HEK293 (cell line): ENCODE data around the gene STOX2.

Experiments used
- CTCF ChIA-PET: fragments of 350-600 bp; formaldehyde crosslinking; extraction: SDS; loops from one replicate; lab custom pipeline; 2021; ENCODE audit warnings: antibody characterized with exemption; lab: Yijun Ruan, JAX
- POLR2A ChIA-PET: fragments of 300-600 bp; formaldehyde crosslinking; extraction: SDS; loops from one replicate; lab custom pipeline; 2020; ENCODE audit warnings: antibody characterized with exemption, inconsistent platforms; lab: Yijun Ruan, JAX
- H3K27ac ChIP-seq: fragments of 200-500 bp; sonication (Bioruptor generic); 2 replicates; pipeline ENCODE4 v1.5.1; 2014; ENCODE audit warnings: low read depth, low read length, control low read depth, inconsistent platforms; ENCODE audit errors: extremely low read depth
- H3K36me3 ChIP-seq, 2 experiments: fragments of 200-500 bp in 1 of 2; sonication (Bioruptor generic) in 1 of 2; 1 replicate in 1 of 2; 2 replicates in 1 of 2; pipeline ENCODE4 v1.5.1; 2014 to 2017; ENCODE audit warnings: inconsistent platforms in 2 of 2, low read length in 2 of 2; ENCODE audit not compliant: control insufficient read depth in 2 of 2, insufficient read depth in 1 of 2
- H3K4me1 ChIP-seq: fragments of 200-500 bp; sonication (Bioruptor generic); 2 replicates; pipeline ENCODE4 v1.5.1; 2014; ENCODE audit warnings: mild to moderate bottlenecking, low read length, inconsistent platforms; ENCODE audit not compliant: control insufficient read depth, insufficient read depth
- H3K4me3 ChIP-seq: 2 replicates; pipeline ENCODE4 v1.5.1; 2011; ENCODE audit warnings: low read depth, mild to moderate bottlenecking, control low read depth, low read length, moderate library complexity
- H3K9me3 ChIP-seq: fragments of 200-500 bp; sonication (Bioruptor generic); 2 replicates; pipeline ENCODE4 v1.5.1; 2014; ENCODE audit warnings: low read depth, low read length, inconsistent platforms; ENCODE audit not compliant: control insufficient read depth, insufficient read depth
- BCL11A ChIP-seq: fragments of 450-650 bp; formaldehyde crosslinking; IDR thresholded peaks from 2 replicates; pipeline ENCODE4 v1.5.1; 2016; ENCODE audit warnings: low read depth, missing biosample characterization, missing genetic modification characterization
- BCL6B ChIP-seq: fragments of 450-650 bp; formaldehyde crosslinking; IDR thresholded peaks from 2 replicates; pipeline ENCODE4 v1.5.1; 2017; ENCODE audit warnings: missing biosample characterization, missing genetic modification characterization
- EGR2 ChIP-seq: fragments of 450-650 bp; formaldehyde crosslinking; IDR thresholded peaks from 2 replicates; pipeline ENCODE4 v1.5.1; 2016; ENCODE audit warnings: low read depth, missing biosample characterization, missing genetic modification characterization
- FEZF1 ChIP-seq: fragments of 450-650 bp; formaldehyde crosslinking; IDR thresholded peaks from 2 replicates; pipeline ENCODE4 v1.5.1; 2016; ENCODE audit warnings: missing biosample characterization, missing genetic modification characterization
- GLIS1 ChIP-seq: fragments of 450-650 bp; formaldehyde crosslinking; IDR thresholded peaks from 2 replicates; pipeline ENCODE4 v1.5.1; 2016; ENCODE audit warnings: missing biosample characterization, missing genetic modification characterization
- KLF10 ChIP-seq: fragments of 450-650 bp; IDR thresholded peaks from 2 replicates; pipeline ENCODE4 v1.5.1; 2018; ENCODE audit warnings: missing biosample characterization, mild to moderate bottlenecking, missing genetic modification characterization
- OSR2 ChIP-seq: fragments of 450-650 bp; formaldehyde crosslinking; IDR thresholded peaks from 2 replicates; pipeline ENCODE4 v1.5.1; 2016; ENCODE audit warnings: missing biosample characterization, missing genetic modification characterization
- PRDM10 ChIP-seq: fragments of 450-650 bp; formaldehyde crosslinking; IDR thresholded peaks from 2 replicates; pipeline ENCODE4 v1.5.1; 2016; ENCODE audit warnings: missing biosample characterization, missing genetic modification characterization
- PRDM6 ChIP-seq: fragments of 450-650 bp; formaldehyde crosslinking; IDR thresholded peaks from 2 replicates; pipeline ENCODE4 v1.5.1; 2017; ENCODE audit warnings: missing biosample characterization, missing genetic modification characterization
- REST ChIP-seq: fragments of 450-650 bp; formaldehyde crosslinking; IDR thresholded peaks from 2 replicates; pipeline ENCODE4 v1.5.1; 2016; ENCODE audit warnings: missing biosample characterization, missing genetic modification characterization
- SCRT2 ChIP-seq: fragments of 450-650 bp; formaldehyde crosslinking; IDR thresholded peaks from 2 replicates; pipeline ENCODE4 v1.5.1; 2016; ENCODE audit warnings: missing biosample characterization, missing genetic modification characterization
- ZBTB17 ChIP-seq: fragments of 450-650 bp; formaldehyde crosslinking; IDR thresholded peaks from 2 replicates; pipeline ENCODE4 v1.5.1; 2016; ENCODE audit warnings: missing biosample characterization, missing genetic modification characterization
- ZBTB44 ChIP-seq: fragments of 450-650 bp; IDR thresholded peaks from 2 replicates; pipeline ENCODE4 v1.5.1; 2018; ENCODE audit warnings: missing biosample characterization, mild to moderate bottlenecking, missing genetic modification characterization
- ZBTB48 ChIP-seq: fragments of 450-650 bp; formaldehyde crosslinking; IDR thresholded peaks from 2 replicates; pipeline ENCODE4 v1.5.1; 2016; ENCODE audit warnings: missing biosample characterization, missing genetic modification characterization
- ZNF121 ChIP-seq: fragments of 450-650 bp; formaldehyde crosslinking; IDR thresholded peaks from 2 replicates; pipeline ENCODE4 v1.5.1; 2016; ENCODE audit warnings: missing biosample characterization, missing genetic modification characterization
- ZNF18 ChIP-seq: fragments of 450-650 bp; formaldehyde crosslinking; IDR thresholded peaks from 2 replicates; pipeline ENCODE4 v1.5.1; 2016; ENCODE audit warnings: missing biosample characterization, missing genetic modification characterization
- ZNF2 ChIP-seq: fragments of 450-650 bp; formaldehyde crosslinking; IDR thresholded peaks from 2 replicates; pipeline ENCODE4 v1.5.1; 2016; ENCODE audit warnings: missing biosample characterization, missing genetic modification characterization
- ZNF404 ChIP-seq: fragments of 450-650 bp; formaldehyde crosslinking; IDR thresholded peaks from 2 replicates; pipeline ENCODE4 v1.5.1; 2017; ENCODE audit warnings: missing biosample characterization, missing genetic modification characterization
- ZNF416 ChIP-seq: fragments of 450-650 bp; formaldehyde crosslinking; IDR thresholded peaks from 2 replicates; pipeline ENCODE4 v1.5.1; 2016; ENCODE audit warnings: missing biosample characterization, missing genetic modification characterization
- ZNF600 ChIP-seq: fragments of 450-650 bp; formaldehyde crosslinking; IDR thresholded peaks from 2 replicates; pipeline ENCODE4 v1.5.1; 2016; ENCODE audit warnings: missing biosample characterization, missing genetic modification characterization
- ZNF660 ChIP-seq: fragments of 450-650 bp; IDR thresholded peaks from 2 replicates; pipeline ENCODE4 v1.5.1; 2018; ENCODE audit warnings: missing biosample characterization, mild to moderate bottlenecking, missing genetic modification characterization
- ZNF843 ChIP-seq: fragments of 450-650 bp; formaldehyde crosslinking; IDR thresholded peaks from 2 replicates; pipeline ENCODE4 v1.5.1; 2016; ENCODE audit warnings: missing biosample characterization, missing genetic modification characterization
- ZXDB ChIP-seq: fragments of 450-650 bp; formaldehyde crosslinking; IDR thresholded peaks from 2 replicates; pipeline ENCODE4 v1.5.1; 2016; ENCODE audit warnings: missing biosample characterization, missing genetic modification characterization

Gene STOX2

GRCh38 chr4:183960962-183961541 is 55.9 kb downstream of the STOX2 start:
- Histone ChIP-seq H3K4me3 (no peak overlapping the region), H3K36me3 (no peaks in the 10 kb centered on the region), H3K27ac (no peak overlapping the region; the same call in 1 of the 2 replicates), H3K4me1 (peaks cover 18% of the 10 kb centered on the region), H3K9me3 (no peaks in the 10 kb centered on the region)
- ChIA-PET CTCF (interaction anchor here (0.6 to 0.7 kb wide), 2 partner anchors 13 to 20 kb away, joined by 3 read pairs; no protein-coding TSS in a partner anchor), POLR2A (no interaction called here)
- peak; percentile 85 for TF ChIP-seq ZBTB44 (tag by site-specific recombination)
- peak; percentile 94 for TF ChIP-seq OSR2 (tag by site-specific recombination)
- no peak for TF ChIP-seq ZNF416 (tag by site-specific recombination)
- TF ChIP-seq ZNF18 (tag by site-specific recombination) = no peak
- TF ChIP-seq ZBTB48 = no peak
- no peak for TF ChIP-seq PRDM6 (tag by site-specific recombination)
- TF ChIP-seq ZNF843 = 0 out of 2 replicates have a peak, but pooled peaks have one; percentile 28
- TF ChIP-seq ZBTB17 (tag by site-specific recombination) = peak; percentile 56
- TF ChIP-seq KLF10 (tag by site-specific recombination) = peak; percentile 23; the same call in 1 of the 2 replicates
- 0 out of 2 replicates have a peak, but pooled peaks have one; percentile 52 for TF ChIP-seq REST (tag by site-specific recombination)
- no peak; the same call in 1 of the 2 replicates for TF ChIP-seq ZNF600 (tag by site-specific recombination)
- TF ChIP-seq ZNF404 (tag by site-specific recombination) = no peak
- TF ChIP-seq GLIS1 = peak; percentile 55
- TF ChIP-seq ZNF2 = no peak
- 0 out of 2 replicates have a peak, but pooled peaks have one; percentile 25 for TF ChIP-seq ZNF660 (tag by site-specific recombination)
- TF ChIP-seq BCL6B (tag by site-specific recombination) = no peak
- no peak for TF ChIP-seq SCRT2
- no peak for TF ChIP-seq ZXDB (tag by site-specific recombination)
- no peak for TF ChIP-seq EGR2
- TF ChIP-seq BCL11A (tag by site-specific recombination) = no peak
- TF ChIP-seq ZNF121 = no peak
- TF ChIP-seq PRDM10 (tag by site-specific recombination) = peak; percentile 71
- TF ChIP-seq FEZF1 = peak; percentile 42
